T-helper 2 cell treated with Interferon-gamma antibody and Interleukin-4, amounts not matched to agents 5 μg/mL and 100 μg/mL, for 36 hours (primary cell): ENCODE data around the gene ENPP1.

Experiments
- DNase-seq: peaks from one replicate; pipeline ENCODE4 v3.0.0; 2021; ENCODE audit warnings: low spot score
- H3K27ac Mint-ChIP-seq: one replicate; pipeline ENCODE4 v1.8.0; 2021; ENCODE audit warnings: mild to moderate bottlenecking, mixed read lengths
- H3K27me3 Mint-ChIP-seq: one replicate; pipeline ENCODE4 v1.8.0; 2021; ENCODE audit warnings: low read depth, mixed read lengths
- H3K36me3 Mint-ChIP-seq: one replicate; pipeline ENCODE4 v1.8.0; 2021; ENCODE audit warnings: low read depth, mixed read lengths
- H3K4me1 Mint-ChIP-seq: one replicate; pipeline ENCODE4 v1.8.0; 2021; ENCODE audit warnings: low read depth, mixed read lengths
- H3K4me3 Mint-ChIP-seq: one replicate; pipeline ENCODE4 v1.8.0; 2022; ENCODE audit warnings: mild to moderate bottlenecking, moderate library complexity, mixed read lengths
- H3K9me3 Mint-ChIP-seq: one replicate; pipeline ENCODE4 v1.8.0; 2021; ENCODE audit warnings: mixed read lengths

The ENPP1 gene

GRCh38 chr6:131929976-131930375, 122.2 kb downstream of the ENPP1 start:
- Mint-ChIP-seq H3K27me3 (peaks cover 19% of the 10 kb centered on the region), H3K4me1 (no peaks in the 10 kb centered on the region), H3K27ac (no peak overlapping the region), H3K36me3 (no peaks in the 10 kb centered on the region), H3K9me3 (no peaks in the 10 kb centered on the region), H3K4me3 (no peak overlapping the region)
- no peak for DNase-seq

- H3K27ac Mint-ChIP-seq: no peak overlapping the region
- H3K4me3 Mint-ChIP-seq: no peak overlapping the region
- H3K4me1 Mint-ChIP-seq: no peaks in the 10 kb centered on the region
- DNase-seq: no peak
- H3K36me3 Mint-ChIP-seq: no peaks in the 10 kb centered on the region
- no peaks in the 10 kb centered on the region for H3K9me3 Mint-ChIP-seq
- H3K27me3 Mint-ChIP-seq: peaks cover 12% of the 10 kb centered on the region
Measured at GRCh38 chr6:131931063-131931750, 123.4 kb downstream of the ENPP1 start.

- Mint-ChIP-seq H3K27ac (no peak overlapping the region), H3K27me3 (peaks cover 24% of the 10 kb centered on the region), H3K36me3 (no peaks in the 10 kb centered on the region), H3K4me1 (no peaks in the 10 kb centered on the region), H3K9me3 (no peaks in the 10 kb centered on the region), H3K4me3 (no peak overlapping the region)
- DNase-seq: no peak
Measured at GRCh38 chr6:131936156-131936555, 128.3 kb downstream of the ENPP1 start.

- no peaks in the 10 kb centered on the region for H3K36me3 Mint-ChIP-seq
- no peak for DNase-seq
- no peak overlapping the region for H3K27ac Mint-ChIP-seq
- no peaks in the 10 kb centered on the region for H3K4me1 Mint-ChIP-seq
- peaks cover 22% of the 10 kb centered on the region for H3K27me3 Mint-ChIP-seq
- no peak overlapping the region for H3K4me3 Mint-ChIP-seq
- no peaks in the 10 kb centered on the region for H3K9me3 Mint-ChIP-seq
Measured at GRCh38 chr6:131937226-131937625, 129.4 kb downstream of the ENPP1 start.

- Mint-ChIP-seq H3K9me3 (no peaks in the 10 kb centered on the region), H3K27ac (no peak overlapping the region), H3K4me3 (no peak overlapping the region), H3K4me1 (no peaks in the 10 kb centered on the region), H3K36me3 (no peaks in the 10 kb centered on the region), H3K27me3 (peaks cover 21% of the 10 kb centered on the region)
- DNase-seq: no peak
Measured at GRCh38 chr6:131937703-131938631, 130.1 kb downstream of the ENPP1 start.
